ENCODE results near the gene SUZ12.
A peak's percentile ranks its signal among the peaks of the same experiment; 100 is the strongest.
"Not testable (repeated sequence)": the region's sequence is repeated elsewhere in the genome, so short reads cannot be mapped to it uniquely, and the experiment has no call there.

SUZ12 gene

DNA sequence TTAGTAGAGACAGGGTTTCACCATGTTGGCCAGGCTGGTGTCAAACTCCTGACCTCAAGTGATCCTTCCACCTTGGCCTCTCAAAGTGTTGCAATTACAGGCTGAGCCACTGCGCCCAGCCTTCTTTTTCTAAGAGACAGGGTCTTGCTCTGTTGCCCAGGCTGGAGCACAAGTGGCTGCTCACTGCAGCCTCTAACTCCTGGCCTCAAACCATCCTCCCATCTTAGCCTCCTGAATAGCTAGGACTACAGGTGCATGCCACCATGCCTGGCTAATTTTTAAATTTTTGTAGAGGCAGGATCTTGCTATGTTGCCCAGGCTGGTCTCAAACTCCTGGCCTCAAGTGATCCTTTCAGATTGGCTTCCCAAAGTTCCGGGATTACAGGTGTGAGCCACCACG lies 15.1 kb downstream of the SUZ12 start:
- not testable (repeated sequence) for DNase-seq (ENCODE audit: low read depth)

DNA sequence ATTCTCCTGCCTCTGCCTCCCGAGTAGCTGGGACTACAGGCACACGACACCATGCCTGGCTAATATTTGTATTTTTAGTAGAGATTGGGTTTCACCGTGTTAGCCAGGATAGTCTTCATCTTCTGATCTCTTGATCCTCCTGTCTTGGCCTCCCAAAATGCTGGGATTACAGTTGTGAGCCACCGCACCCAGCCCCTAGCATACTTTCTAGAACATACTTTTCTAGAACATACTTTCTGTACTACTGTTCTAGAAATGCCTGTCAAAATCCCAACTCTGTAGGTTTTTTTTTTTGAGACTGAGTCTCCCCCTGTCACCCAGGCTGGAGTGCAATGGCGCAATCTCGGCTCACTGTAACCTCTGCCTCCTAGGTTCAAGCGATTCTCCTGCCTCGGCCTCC lies 27.3 kb downstream of the SUZ12 start:
- not testable (repeated sequence) for DNase-seq (ENCODE audit: low read depth)

DNA sequence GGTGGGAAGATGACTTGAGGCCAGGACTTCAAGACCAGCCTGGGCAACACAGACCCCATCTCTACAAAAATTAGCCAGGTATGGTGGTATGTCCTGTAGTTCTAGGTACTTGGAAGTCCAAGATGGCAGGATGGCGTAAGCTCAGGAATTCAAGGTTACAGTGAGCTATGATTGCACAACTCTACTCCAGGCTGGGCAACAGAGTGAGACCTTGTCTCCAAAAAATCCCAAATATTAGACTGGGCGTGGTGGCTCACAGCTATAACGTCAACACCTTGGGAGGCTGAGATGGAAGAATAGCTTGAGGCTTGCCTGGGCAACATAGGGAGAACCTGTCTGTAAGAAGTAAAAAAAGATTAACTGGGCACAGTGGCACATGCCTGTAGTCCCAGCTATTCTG lies 30.8 kb downstream of the SUZ12 start:
- DNase-seq (ENCODE audit: low read depth) = no peak

DNA sequence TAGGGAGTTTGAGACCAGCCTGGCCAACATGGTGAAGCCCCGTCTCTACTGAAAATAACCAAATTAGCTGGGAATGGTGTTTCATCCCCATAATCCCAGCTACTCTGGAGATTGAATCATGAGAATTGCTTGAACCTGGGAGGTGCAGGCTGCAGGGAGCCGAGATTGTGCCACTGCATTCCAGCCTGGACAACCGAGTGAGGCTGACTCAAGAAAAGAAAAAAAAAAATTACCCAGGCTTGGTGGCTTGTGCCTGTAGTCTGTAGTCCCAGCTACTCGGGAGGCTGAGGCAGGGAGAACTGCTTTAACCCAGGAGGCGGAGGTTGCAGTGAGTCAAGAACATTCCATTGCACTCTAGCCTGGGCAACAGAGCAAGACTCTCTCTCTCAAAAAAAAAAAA lies 33.6 kb downstream of the SUZ12 start:
- peak; percentile 12 for DNase-seq (ENCODE audit: low read depth)

DNA sequence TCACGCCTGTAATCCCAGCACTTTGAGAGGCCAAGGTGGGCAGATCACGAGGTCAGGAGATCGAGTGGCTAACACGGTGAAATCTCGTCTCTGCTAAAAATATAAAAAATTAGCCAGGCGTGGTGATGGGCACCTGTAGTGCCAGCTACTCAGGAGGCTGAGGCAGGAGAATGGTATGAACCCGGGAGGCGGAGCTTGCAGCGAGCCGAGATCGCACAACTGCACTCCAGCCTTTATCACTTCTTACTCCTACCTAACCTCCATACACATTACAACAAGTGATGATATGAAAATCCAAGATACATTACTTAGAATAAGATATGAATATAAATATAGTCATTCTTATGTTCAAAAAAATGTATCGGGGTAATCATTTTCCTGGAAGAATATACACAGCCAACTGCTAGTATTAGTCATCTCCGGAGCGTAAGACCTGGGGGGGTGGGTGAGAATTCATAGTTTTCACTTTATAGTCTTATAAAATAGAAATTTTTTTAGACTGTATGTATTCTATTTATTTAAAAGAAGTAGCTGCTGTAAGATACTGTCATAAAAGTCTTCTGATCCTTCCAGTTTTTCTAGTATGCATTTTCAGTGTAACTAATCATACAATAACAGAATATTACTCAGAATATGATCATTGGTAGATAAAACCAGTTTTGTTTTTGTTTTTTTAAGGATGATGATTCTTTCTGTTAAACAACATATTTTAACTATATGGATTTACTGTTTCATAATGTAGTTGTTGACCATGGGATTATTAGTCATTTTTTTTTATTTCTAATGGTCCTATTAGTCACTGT lies 37.7 kb downstream of the SUZ12 start:
- peak; percentile 39 for DNase-seq (ENCODE audit: low read depth)

DNA sequence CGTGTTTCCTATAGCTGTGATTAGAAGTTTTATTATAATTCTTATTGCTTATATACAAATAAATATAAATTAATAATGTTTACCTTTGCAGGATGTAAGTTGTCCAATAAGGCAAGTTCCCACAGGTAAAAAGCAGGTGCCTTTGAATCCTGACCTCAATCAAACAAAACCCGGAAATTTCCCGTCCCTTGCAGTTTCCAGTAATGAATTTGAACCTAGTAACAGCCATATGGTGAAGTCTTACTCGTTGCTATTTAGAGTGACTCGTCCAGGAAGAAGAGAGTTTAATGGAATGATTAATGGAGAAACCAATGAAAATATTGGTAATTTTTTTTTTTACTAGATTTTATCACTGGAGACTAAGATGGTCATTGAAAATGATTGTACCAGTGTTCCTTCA lies 38.6 kb downstream of the SUZ12 start:
- not testable (repeated sequence) for DNase-seq (ENCODE audit: low read depth)

DNA sequence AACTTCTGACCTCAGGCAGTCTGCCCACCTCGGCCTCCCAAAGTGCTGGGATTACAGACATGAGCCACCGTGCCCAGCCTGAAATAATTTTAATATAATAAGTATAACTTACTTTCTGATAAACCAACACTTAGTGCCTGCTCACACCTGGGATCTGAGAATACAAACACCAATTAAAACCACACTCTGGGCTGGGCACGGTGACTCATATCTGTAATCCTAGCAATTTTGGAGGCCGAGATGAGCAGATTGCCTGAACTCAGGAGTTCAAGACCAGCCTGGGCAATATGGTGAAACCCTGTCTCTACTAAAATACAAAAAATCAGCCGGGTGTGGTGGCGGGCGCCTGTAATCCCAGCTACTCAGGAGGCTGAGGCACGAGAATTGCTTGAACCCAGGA lies 55.0 kb downstream of the SUZ12 start:
- not testable (repeated sequence) for DNase-seq (ENCODE audit: low read depth)

DNA sequence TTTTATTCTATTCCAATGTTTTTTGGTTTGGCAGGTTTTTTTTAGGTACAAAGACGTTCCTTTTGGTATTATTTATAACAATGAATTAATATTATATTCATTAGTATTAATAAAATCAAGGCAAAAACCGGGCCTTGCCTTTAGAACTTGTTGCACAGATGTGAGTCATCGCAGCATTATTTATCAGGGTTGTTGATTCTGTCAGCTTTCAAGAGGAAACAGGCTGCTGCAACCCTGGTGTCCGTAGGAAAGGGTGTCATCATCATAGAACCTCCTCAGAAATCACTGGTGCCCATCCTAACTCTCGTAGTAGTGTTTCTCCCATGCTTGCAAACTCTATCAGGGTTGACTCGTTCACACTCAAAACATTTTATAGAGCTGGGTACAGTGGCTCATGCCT lies 60.2 kb downstream of the SUZ12 start:
- DNase-seq (ENCODE audit: low read depth) = peak; percentile 53

DNA sequence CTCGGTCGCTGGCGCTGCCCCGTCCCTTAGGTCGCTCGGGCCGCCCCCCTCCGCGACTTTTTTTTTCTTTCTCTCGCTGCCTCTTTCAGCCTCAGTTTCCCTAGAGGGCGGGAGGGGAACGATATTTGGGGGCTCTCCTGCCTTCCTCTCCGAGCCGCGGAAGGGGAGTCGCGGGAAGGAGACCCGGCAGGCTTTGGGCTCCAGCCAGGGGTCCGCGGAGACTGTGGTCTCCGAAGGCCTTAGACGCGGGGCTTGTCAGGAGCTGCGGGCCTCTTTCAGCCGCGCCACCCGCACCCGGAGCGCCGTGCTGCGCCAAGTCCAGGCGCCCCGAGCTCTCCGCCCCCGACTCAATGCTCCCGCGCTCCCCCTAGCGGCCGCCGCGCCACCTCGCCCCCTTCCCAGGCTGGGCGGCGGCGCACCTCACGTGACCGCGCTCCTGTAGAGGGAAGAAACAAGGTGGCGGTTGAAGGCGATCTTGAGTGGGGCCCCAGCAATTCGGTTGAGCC lies 70.2 kb downstream of the SUZ12 start, which contains the start of gene LRRC37B:
TSS of gene LRRC37B (plus strand) at position 427 of the 506 bp plus-strand sequence. CDS start 14,010 bp downstream, outside the sequence.
- peak; percentile 51 for DNase-seq (ENCODE audit: low read depth)

DNA sequence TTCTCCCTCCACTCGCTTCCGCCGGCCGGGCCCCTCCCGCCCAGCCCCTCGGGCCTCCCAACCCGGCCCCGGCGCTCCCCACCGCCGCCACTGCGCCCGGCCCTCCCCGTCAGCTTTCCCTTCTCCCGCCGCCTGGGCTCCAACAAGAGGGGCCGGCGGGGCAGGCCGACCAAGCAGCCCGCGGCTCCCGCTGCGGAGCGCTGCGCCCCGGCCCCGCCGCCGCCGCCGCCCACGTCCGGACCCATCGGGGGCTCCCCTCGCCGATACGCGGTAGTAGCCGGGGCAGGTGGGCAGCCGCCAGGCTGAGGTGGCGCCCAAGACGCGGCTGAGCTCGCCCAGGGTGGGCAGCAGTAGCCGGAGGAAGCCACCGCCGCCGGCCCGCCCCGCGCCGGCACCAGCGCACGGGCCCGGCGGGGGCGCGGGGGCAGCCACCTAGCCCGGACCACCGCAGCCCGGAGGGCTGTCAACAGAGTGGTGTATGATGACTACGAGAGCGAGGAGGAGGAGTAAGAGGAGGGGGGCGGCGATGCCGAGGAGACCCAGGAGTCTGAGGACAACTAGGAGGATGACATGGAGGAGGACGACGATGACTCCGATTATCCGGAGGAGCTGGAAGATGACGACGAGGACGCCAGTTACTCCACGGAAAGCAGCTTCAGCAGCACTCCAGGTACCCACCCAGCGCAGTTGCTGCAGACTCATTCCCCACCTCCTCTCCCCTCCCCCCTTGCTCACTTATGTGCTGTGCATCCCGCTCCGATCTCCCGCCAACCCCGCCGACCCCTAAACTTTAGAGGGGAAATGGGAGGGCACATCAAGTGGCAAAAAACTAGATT lies 70.9 kb downstream of the SUZ12 start:
- peak; percentile 25 for DNase-seq (ENCODE audit: low read depth)

DNA sequence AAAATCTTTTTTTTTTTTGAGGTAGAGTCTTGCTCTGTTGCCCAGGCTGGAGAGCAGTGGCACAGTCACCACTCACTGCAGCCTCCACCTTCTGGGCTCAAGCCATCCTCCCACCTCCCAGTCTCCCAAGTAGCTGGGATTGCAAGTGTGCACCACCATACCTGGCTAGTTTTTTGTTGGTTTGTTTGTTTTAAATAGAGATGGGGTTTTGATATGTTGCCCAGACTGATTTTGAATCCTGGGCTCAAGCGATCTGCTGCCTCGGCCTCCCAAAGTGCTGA lies 72.4 kb downstream of the SUZ12 start:
- DNase-seq (ENCODE audit: low read depth) = no peak

DNA sequence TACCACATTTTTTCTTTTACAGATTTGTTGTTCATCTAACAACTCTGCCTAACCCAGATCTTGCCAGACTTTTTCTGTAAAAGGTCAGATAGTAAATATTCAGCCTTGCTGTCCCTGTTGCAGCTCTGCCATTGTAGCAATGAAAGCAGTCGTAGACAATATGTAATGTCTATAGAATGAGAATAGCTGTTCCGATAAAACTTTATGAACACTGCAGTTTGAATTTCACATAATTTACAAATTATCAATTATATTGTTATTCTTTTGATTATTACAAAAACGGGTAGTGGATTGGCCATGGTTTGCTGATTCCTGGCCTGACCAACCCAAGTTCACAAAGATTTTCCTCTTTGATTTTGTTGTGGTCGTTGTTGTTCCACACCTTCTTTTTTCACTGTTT lies 73.3 kb downstream of the SUZ12 start:
- DNase-seq (ENCODE audit: low read depth) = no peak

DNA sequence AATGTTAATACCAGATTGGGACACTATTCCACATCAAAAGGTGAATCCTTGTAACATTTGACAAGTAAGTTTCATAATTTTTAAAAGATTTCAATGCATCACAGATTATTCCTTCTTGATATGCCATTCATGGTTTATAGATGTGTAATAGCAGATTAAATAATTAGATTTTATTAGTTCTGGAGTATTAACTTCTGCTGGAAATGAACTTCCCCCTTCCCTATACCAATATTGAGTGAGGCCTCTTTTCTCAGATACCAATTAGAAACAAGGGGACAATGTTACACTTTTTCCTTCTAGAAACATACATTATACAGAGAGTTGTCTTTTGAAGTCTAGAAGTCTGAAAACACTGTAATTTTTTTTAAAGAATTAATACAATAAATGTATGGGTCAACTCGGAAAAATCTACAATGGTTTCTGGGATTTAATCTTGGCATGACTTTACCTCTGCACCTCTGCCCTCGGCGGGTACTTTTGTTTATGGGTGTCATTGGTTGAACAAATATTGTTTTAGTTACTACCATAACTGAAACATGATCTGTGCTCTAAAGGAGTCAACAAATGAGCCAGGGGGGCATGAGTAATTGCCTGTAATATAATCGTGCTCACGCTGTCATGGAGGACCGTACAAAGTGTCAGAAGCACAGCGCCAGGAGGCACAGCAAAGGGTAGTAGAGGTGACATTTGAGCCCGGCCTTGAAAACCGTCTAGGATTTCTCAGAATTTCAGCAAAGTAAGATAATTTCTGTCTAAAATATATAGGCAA lies 78.6 kb downstream of the SUZ12 start:
- no peak for DNase-seq (ENCODE audit: low read depth)

DNA sequence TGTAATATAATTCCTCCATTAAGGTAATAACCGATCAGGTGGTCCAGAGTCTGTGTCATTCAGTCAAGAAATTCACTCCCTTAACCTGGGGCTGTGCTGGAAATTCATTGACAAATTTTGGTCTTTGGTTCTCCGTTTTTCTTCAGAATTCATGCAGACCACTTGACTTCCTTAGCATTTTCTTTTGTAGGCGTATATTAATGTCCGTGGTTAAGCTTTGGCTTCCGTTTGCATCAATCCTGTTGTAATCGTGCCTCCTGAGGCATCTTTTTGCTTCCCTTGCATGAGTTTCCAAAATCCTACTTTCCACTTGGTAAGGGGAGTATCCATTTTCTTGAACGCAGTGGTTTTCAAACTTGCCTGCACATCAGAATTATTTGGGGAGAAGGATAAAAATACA lies 79.4 kb downstream of the SUZ12 start:
- DNase-seq (ENCODE audit: low read depth) = no peak

DNA sequence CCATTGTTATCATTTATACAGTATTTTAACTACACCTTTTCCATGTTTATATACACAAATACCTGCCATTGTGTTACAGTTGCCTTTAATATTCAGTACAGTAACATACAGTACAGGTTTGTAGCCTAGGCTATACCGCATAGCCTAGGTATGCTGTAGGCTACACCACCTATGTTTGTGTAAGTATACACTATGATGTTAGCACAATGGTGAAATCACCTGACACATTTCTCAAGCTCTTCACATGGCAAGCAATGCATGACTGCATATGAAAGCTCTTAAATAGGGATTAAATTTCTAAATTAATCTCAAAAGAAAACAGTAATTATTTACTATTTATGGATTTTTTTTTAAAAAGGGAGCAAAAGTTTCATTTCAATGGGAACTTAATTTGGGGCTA lies 82.4 kb downstream of the SUZ12 start:
- no peak for DNase-seq (ENCODE audit: low read depth)

DNA sequence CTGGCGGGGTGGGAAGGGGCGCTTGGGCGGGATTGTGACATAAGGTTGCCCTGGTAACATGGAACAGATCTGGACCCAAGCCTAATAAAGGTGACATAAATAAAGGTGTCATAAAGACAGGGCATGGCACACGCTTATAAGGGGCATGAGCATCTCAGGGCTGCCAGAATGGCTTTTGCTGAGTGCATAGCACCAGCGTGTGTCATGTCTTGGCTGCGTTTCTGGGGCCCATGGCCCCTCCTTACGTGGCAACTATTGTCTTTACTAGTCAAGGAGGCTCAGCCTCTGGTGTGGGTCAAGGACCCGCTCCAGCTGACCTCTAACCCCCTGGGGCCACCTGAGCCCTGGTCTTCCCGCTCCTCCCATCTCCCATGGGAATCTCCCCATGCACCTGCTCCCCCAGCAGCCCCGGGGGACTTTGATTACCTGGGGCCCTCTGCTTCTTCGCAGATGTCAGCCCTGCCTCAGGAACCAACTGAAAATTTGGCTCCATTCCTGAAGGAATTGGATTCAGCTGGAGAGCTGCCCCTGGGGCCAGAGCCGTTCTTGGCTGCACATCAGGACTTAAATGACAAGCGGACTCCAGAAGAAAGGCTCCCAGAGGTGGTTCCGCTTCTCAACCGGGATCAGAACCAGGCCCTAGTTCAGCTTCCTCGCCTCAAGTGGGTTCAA lies 84.3 kb downstream of the SUZ12 start:
- DNase-seq (ENCODE audit: low read depth) = no peak

DNA sequence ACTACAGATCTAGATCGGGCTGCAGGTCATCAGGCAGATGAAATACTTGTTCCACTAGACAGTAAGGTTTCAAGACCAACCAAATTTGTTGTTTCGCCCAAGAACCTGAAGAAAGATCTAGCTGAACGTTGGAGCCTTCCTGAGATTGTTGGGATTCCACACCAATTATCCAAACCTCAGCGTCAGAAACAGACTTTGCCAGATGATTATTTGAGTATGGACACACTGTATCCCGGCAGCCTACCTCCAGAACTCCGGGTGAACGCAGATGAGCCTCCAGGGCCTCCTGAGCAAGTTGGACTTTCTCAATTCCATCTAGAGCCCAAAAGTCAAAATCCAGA lies 84.8 kb downstream of the SUZ12 start:
- no peak for DNase-seq (ENCODE audit: low read depth)

DNA sequence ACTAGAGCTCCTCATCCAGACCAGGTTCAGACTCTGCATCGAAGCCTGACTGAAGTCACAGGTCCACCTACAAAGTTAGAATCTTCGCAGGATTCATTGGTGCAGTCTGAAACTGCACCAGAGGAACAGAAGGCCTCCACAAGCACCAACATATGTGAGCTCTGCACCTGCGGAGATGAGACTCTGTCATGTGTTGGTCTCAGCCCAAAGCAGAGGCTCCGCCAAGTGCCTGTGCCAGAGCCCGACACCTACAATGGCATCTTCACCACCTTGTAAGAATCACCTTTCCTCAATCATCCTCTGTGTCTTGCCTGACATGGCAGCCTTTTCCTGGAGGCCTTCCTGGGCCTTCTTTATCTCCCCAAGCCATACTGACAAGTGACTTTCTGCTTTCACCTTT lies 85.7 kb downstream of the SUZ12 start:
- not testable (repeated sequence) for DNase-seq (ENCODE audit: low read depth)

DNA sequence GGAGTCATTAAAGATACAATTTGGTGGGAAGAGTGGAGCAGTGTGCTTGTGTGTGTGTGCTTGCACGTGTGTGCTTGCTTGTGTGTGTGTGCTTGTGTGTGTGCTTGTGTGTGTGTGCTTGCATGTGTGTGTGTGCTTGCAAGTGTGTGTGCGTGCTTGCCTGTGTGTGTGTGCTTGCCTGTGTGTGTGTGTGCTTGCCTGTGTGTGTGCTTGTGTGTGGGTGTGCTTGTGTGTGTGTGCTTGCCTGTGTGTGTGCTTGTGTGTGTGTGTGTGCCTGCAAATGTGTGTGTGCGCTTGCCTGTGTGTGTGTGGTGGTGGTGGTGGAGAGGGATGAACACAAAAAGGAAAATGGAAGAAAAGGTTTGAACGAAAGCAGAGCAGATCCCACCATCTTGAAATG lies 90.5 kb downstream of the SUZ12 start:
- DNase-seq (ENCODE audit: low read depth) = not testable (repeated sequence)

DNA sequence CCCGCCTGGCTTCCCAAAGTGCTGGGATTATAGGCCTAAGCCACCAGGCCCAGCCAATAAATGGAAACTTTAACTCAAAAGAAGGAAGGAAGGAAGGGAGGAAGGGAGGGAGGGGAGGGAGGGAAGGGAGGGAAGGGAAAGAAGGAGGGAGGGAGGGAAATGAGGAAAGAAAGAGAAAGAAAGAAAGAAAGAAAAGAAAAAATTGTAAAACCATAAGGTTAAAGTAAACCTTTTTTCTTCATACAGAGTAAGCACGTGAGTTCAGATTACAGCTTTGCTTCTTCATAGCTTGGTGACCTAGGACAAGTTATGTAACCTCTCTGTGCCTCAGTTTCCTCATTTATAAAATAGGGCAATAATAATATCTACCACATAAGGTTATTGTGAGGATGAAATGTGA lies 96.4 kb downstream of the SUZ12 start:
- DNase-seq (ENCODE audit: low read depth) = no peak

DNA sequence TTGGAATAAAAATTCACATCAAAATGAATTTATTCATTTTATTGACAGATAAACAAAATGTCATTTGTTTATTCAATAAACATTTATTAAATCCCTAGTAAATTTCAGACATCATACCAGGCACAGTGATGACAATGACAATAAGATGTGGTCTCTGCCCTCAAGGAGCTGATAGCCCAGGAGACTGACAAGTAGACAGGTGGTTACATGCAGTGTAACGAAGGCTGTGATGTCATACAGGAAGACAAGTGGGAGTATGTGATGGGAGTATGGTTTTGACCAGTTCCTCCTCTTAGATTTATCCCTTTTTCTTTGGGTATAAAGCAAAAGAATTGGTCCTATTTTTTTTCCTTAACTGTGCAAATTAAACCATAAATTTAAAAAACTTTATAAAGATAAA lies 97.0 kb downstream of the SUZ12 start:
- DNase-seq (ENCODE audit: low read depth) = not testable (repeated sequence)

DNA sequence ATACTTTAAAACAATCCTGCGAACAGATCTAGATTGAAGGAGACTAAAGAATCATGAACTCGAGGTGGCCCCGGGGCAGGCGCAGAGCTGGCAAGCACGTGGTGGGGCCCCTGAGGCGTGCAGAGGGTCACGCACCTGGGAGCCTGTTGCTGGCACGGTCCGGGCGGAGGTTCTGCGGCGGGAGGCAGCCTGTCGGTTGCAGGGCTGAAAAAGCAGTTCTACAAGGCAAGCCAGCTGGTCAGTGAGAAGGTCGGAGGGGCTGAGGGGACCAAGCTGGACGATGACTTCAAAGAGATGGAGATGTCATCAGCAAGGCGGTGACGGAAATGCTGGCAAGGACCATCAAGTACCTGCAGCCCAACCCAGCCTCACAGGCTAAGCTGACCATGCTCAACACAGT lies 103.4 kb downstream of the SUZ12 start:
- not testable (repeated sequence) for DNase-seq (ENCODE audit: low read depth)

Measured in amniotic epithelial cell (primary cell).